Ascending aorta (tissue), 2 donors: ENCODE data around the gene LAMA3. TPM values are rescaled to one million over a fixed set of nuclear protein-coding genes. Genes with fewer than 3 reads are reported as not detected.

Experiments used
- DNase-seq, 2 donors: peaks; one replicate each; pipeline ENCODE4 v3.0.0-alpha.2; 2019; ENCODE audit warnings: low spot score in 2 of 2
- H3K27ac ChIP-seq, 2 donors: fragments of 200-600 bp; sonication (generic); one replicate each; pipeline ENCODE4 v1.5.1; 2016 to 2017; ENCODE audit warnings: mild to moderate bottlenecking in 1 of 2
- H3K27me3 ChIP-seq: fragments of 200-600 bp; sonication (generic); one replicate; pipeline ENCODE4 v1.5.1; 2017
- H3K36me3 ChIP-seq, 2 donors: fragments of 200-600 bp; sonication (generic); one replicate each; pipeline ENCODE4 v1.5.1; 2016
- H3K4me1 ChIP-seq, 2 donors: fragments of 200-600 bp; sonication (generic); one replicate each; pipeline ENCODE4 v1.5.1; 2016 to 2017; ENCODE audit warnings: mild to moderate bottlenecking in 1 of 2
- H3K4me3 ChIP-seq, 2 donors: fragments of 200-600 bp; sonication (generic); one replicate each; pipeline ENCODE4 v1.5.1; 2016 to 2017; ENCODE audit warnings: mild to moderate bottlenecking in 1 of 2
- H3K9me3 ChIP-seq, 2 donors: fragments of 200-600 bp; sonication (generic); one replicate each; pipeline ENCODE4 v1.5.1; 2016
- intact Hi-C: fragments of 100-400 bp; cut with DNase I; formaldehyde crosslinking; loops from one replicate; pipeline ENCODE4 v1.15.1; 2023
- total RNA-seq: library from RNA; depleted of rRNA; stranded (reverse); fragments of >200 nt; gene quantifications from one replicate; pipeline ENCODE4 v1.1.0, GENCODE V29; 2016
- TF ChIP-seq, protein P1 (sequence below), 3 experiments: fragments of 200-600 bp in 2 of 3; fragments of 450-650 bp in 1 of 3; sonication (generic) in 2 of 3; IDR thresholded peaks; one replicate each; pipeline ENCODE4 v1.5.1; 2016 to 2019; ENCODE audit warnings: antibody characterized with exemption in 3 of 3, mild to moderate bottlenecking in 1 of 3, moderate library complexity in 1 of 3

The LAMA3 gene
- total RNA-seq, 1 donor from 2014 or later: 27.2 TPM

DNA sequence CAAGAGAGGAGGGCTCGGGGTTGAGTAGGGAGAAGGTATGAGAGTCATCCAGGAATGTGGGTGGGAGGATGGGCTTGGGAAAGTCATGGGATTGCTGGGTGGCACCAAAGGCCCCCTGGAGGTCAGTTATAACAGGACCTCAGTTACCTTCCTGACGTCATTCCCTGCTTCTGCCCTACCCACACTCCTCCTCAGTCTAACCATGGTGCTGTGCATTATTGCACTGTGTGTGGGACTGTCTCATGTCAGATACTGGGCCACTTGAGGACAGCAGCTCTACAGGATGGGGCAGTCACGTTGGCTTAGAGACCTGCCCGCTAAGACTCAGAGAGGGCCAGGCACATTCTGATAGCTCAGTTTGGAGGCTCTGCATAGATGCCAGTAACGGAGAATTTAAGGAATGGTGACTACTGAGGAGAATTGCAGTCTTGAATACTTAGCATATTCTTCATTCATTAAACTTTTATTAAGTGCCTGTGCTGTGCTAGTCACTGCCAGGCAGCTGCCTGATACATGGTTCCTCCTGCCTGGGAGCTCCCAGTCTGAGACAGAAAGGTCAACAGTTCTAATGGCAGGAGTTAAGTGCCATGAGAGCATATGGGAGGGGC lies 90.5 kb downstream of the LAMA3 start:
- TF ChIP-seq, protein P1, sequence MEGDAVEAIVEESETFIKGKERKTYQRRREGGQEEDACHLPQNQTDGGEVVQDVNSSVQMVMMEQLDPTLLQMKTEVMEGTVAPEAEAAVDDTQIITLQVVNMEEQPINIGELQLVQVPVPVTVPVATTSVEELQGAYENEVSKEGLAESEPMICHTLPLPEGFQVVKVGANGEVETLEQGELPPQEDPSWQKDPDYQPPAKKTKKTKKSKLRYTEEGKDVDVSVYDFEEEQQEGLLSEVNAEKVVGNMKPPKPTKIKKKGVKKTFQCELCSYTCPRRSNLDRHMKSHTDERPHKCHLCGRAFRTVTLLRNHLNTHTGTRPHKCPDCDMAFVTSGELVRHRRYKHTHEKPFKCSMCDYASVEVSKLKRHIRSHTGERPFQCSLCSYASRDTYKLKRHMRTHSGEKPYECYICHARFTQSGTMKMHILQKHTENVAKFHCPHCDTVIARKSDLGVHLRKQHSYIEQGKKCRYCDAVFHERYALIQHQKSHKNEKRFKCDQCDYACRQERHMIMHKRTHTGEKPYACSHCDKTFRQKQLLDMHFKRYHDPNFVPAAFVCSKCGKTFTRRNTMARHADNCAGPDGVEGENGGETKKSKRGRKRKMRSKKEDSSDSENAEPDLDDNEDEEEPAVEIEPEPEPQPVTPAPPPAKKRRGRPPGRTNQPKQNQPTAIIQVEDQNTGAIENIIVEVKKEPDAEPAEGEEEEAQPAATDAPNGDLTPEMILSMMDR (IDR thresholded peaks at IDR 0.05): no peak
- no peak for DNase-seq
- no peaks in the 10 kb centered on the region for H3K9me3 ChIP-seq
- H3K4me3 ChIP-seq: no peak overlapping the region
- intact Hi-C loops: no loop called here
- H3K27me3 ChIP-seq: no peaks in the 10 kb centered on the region
- no peaks in the 10 kb centered on the region for H3K4me1 ChIP-seq
- H3K36me3 ChIP-seq: no peaks in the 10 kb centered on the region
- H3K27ac ChIP-seq: no peak overlapping the region

DNA sequence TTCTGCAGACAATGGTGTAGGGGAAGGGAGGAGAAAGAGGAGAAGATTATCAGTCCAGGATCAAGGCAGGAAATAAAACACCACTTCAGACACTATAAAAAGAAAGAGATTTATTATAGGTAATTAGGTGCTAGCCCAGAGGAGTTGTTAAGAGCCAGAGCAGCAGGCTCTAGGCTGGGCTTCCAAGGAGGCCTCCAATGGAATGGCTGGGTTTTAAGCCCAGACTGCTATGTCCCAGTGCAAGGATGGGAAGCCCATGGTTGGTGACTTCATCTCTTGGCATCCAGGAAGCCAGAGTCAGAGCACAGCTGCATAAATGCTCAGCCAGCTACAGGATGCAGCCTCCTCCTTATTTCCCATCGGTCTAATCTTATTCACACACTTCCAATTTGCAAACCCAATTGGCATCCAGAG lies 95.6 kb downstream of the LAMA3 start:
- Histone ChIP-seq H3K4me1 (no peaks in the 10 kb centered on the region), H3K9me3 (no peaks in the 10 kb centered on the region), H3K4me3 (no peak overlapping the region), H3K27ac (no peak overlapping the region), H3K27me3 (no peaks in the 10 kb centered on the region), H3K36me3 (no peaks in the 10 kb centered on the region)
- DNase-seq: no peak
- intact Hi-C loops: no loop called here
- TF ChIP-seq, protein P1 (IDR thresholded peaks at IDR 0.05): no peak

DNA sequence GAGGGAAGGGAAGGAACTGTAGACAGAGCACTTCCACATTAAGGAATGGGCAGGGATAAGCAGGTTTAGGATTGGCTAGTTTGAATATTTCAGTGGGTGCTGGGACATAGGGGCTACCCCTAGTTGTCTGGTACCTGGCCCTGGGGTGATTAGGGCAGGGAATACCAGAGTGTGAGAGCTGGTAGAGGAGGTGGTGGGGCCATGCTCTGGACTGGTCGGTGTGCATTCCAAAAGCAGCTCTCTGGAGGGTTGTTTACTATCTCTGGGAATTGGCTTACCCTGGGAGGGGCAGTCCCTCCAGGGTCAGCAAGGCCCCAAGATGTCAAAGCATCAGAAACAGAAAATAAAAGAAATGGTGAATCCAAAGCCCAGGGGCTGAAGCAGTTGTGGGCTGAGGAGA lies 103.8 kb downstream of the LAMA3 start:
- TF ChIP-seq, protein P1 (IDR thresholded peaks at IDR 0.05): no peak
- Histone ChIP-seq H3K27me3 (no peaks in the 10 kb centered on the region), H3K36me3 (no peaks in the 10 kb centered on the region), H3K27ac (no peak overlapping the region), H3K4me1 (no peaks in the 10 kb centered on the region), H3K9me3 (no peaks in the 10 kb centered on the region), H3K4me3 (no peak overlapping the region)
- intact Hi-C loops: no loop called here
- DNase-seq: no peak

DNA sequence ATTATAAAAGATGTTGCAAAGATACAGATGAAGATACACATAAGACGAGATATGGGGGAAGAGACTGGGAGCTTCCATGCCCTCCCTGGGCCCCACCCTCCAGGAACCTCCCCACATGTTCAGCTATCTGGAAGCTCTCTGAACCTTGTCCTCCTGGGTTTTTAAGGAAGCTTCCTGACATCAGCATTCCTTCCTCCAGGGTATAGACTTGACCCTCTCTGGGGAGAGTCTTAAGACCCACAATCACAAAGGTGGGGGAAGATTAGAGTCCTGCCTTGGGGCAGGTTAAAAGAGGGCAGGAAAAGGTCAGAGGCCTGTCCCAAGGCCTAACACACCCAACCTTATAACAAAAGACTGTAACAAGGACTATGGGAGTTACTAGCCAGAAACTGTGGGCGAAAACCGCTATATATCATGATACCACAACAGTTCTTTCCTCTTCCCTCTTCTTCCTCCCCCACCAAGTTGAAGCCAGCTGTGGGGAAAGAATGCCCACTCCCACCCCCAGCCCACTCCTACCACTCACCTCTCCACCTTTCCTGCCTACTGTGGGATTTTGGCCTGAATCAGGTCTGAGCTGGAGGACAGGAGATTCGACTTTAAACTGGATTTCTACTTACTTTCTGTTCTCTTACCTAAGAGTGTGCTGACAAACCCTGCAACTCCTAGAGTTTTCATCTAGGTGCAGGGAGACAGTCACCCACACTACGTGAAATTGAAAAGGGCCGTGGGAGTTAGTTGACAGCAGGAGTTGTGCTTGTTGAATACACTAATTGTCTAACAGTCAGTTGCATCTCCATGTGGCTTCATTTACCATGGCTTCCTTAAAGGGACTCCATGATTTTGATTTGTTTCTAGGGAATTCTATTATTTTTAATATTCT lies 105.0 kb downstream of the LAMA3 start:
- Histone ChIP-seq H3K4me1 (no peaks in the 10 kb centered on the region), H3K4me3 (no peak overlapping the region), H3K9me3 (no peaks in the 10 kb centered on the region), H3K27ac (no peak overlapping the region), H3K27me3 (no peaks in the 10 kb centered on the region), H3K36me3 (no peaks in the 10 kb centered on the region)
- TF ChIP-seq, protein P1 (IDR thresholded peaks at IDR 0.05): no peak
- intact Hi-C loops: no loop called here
- DNase-seq: no peak

DNA sequence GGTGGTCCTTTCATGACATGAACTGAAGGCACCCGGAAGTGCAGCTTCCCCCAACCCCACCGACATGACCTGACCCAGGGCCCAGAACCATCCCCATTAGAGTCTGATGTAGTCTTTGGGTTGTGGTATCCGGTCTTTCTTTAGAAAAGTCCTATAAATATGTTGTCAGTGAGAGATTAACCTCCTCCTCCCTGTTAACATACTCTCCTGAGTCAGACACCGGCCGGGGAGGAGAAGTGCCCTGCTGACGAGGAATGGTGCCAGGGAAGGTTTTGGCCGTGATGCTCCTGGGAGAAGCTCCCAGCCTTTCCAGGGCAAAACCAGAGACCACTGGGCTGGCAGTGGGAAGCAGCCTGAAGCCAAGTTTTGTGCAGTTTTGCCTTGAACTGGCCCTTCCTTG lies 109.0 kb downstream of the LAMA3 start:
- no peaks in the 10 kb centered on the region for H3K4me1 ChIP-seq
- TF ChIP-seq, protein P1 (IDR thresholded peaks at IDR 0.05): no peak
- H3K36me3 ChIP-seq: no peaks in the 10 kb centered on the region
- no peaks in the 10 kb centered on the region for H3K27me3 ChIP-seq
- no peaks in the 10 kb centered on the region for H3K9me3 ChIP-seq
- no peak overlapping the region for H3K27ac ChIP-seq
- intact Hi-C loops: no loop called here
- H3K4me3 ChIP-seq: no peak overlapping the region
- no peak for DNase-seq
